ENCODE data around the gene SHB.

The SHB gene

GRCh38 chr9:37944671-37945481 lies 124.2 kb downstream of the SHB start:
- no peak for DNase-seq (ENCODE audit: low read depth)
- H3K4me3 ChIP-seq (ENCODE audit: low read depth, low read length): no peak overlapping the region
- no peak for TF ChIP-seq CTCF (IDR thresholded peaks at IDR 0.05; ENCODE audit: insufficient read depth, low read depth, low read length, missing control alignments)

- no peak for DNase-seq (ENCODE audit: low read depth)
- H3K4me3 ChIP-seq (ENCODE audit: low read depth, low read length): no peak overlapping the region
- TF ChIP-seq CTCF (IDR thresholded peaks at IDR 0.05; ENCODE audit: insufficient read depth, low read depth, low read length, missing control alignments): no peak
These were observed 124.8 kb downstream of the SHB start for GRCh38 chr9:37944266-37944650.

GRCh38 chr9:37943345-37944265 lies 125.4 kb downstream of the SHB start:
- DNase-seq (ENCODE audit: low read depth): no peak
- TF ChIP-seq CTCF (IDR thresholded peaks at IDR 0.05; ENCODE audit: insufficient read depth, low read depth, low read length, missing control alignments): no peak

GRCh38 chr9:37942621-37943344 lies 126.2 kb downstream of the SHB start:
- no peak for TF ChIP-seq CTCF (IDR thresholded peaks at IDR 0.05; ENCODE audit: insufficient read depth, low read depth, low read length, missing control alignments)
- H3K4me3 ChIP-seq (ENCODE audit: low read depth, low read length): no peak overlapping the region
- DNase-seq (ENCODE audit: low read depth): no peak

More at GRCh38 chr9:37943345-37944265, 125.4 kb downstream of the SHB start:
- H3K4me3 ChIP-seq (ENCODE audit: low read depth, low read length): no peak overlapping the region

- no peak for TF ChIP-seq CTCF (IDR thresholded peaks at IDR 0.05; ENCODE audit: insufficient read depth, low read depth, low read length, missing control alignments)
These were observed 127.8 kb downstream of the SHB start for GRCh38 chr9:37941253-37941652.

GRCh38 chr9:37939575-37940095 lies 129.4 kb downstream of the SHB start:
- H3K4me3 ChIP-seq (ENCODE audit: low read depth, low read length): no peak overlapping the region
- no peak for TF ChIP-seq CTCF (IDR thresholded peaks at IDR 0.05; ENCODE audit: insufficient read depth, low read depth, low read length, missing control alignments)
- no peak for DNase-seq (ENCODE audit: low read depth)

More at GRCh38 chr9:37941253-37941652, 127.8 kb downstream of the SHB start:
- no peak for DNase-seq (ENCODE audit: low read depth)
- H3K4me3 ChIP-seq (ENCODE audit: low read depth, low read length): no peak overlapping the region
